GM23338 (cell line): Measurements from ENCODE around the gene MACF1. TPM values are rescaled to one million over a fixed set of nuclear protein-coding genes. Genes with fewer than 3 reads are reported as not detected.

Source experiments
- ATAC-seq: fragments of 200-7000 bp; cut with Tn5 transposase; 3 replicates; pipeline ENCODE4 v1.9.1; 2020
- DNase-seq: peaks from one replicate; pipeline ENCODE4 v3.0.0-alpha.2; 2015; ENCODE audit warnings: low spot score
- H2AFZ ChIP-seq: fragments of 200-600 bp; sonication (generic); 2 replicates; pipeline ENCODE4 v1.8.0; 2016; ENCODE audit warnings: antibody characterized with exemption, mild to moderate bottlenecking, moderate library complexity
- H3F3A ChIP-seq: fragments of 200-600 bp; sonication (generic); replicated peaks from 2 replicates; pipeline ENCODE4 v1.8.0; 2017; ENCODE audit warnings: antibody characterized with exemption, mixed run types, low read depth
- H3K27ac ChIP-seq: fragments of 200-600 bp; sonication (generic); 2 replicates; pipeline ENCODE4 v1.6.1; 2016; ENCODE audit warnings: low read depth
- H3K27me3 ChIP-seq: fragments of 200-600 bp; sonication (generic); 2 replicates; pipeline ENCODE4 v1.8.0; 2016; ENCODE audit warnings: mild to moderate bottlenecking, mixed run types, moderate library complexity; ENCODE audit not compliant: insufficient read depth
- H3K36me3 ChIP-seq: fragments of 200-600 bp; sonication (generic); 2 replicates; pipeline ENCODE4 v1.8.0; 2016; ENCODE audit warnings: mild to moderate bottlenecking; ENCODE audit not compliant: insufficient read depth
- H3K4me1 ChIP-seq: fragments of 200-600 bp; sonication (generic); 2 replicates; pipeline ENCODE4 v1.8.0; 2016; ENCODE audit warnings: mild to moderate bottlenecking, moderate library complexity; ENCODE audit not compliant: insufficient read depth
- H3K4me2 ChIP-seq: fragments of 200-600 bp; sonication (generic); 2 replicates; pipeline ENCODE4 v1.7.1; 2017; ENCODE audit warnings: mixed run types
- H3K4me3 ChIP-seq: fragments of 200-600 bp; sonication (generic); 2 replicates; pipeline ENCODE4 v1.6.1; 2016; ENCODE audit warnings: mixed run types
- H3K79me2 ChIP-seq: fragments of 200-600 bp; sonication (generic); replicated peaks from 2 replicates; pipeline ENCODE4 v1.8.0; 2017; ENCODE audit warnings: mild to moderate bottlenecking; ENCODE audit not compliant: insufficient read depth
- H3K9me2 ChIP-seq: fragments of 200-600 bp; sonication (generic); 2 replicates; pipeline ENCODE4 v1.8.0; 2017; ENCODE audit not compliant: insufficient read depth
- H4K20me1 ChIP-seq: fragments of 200-600 bp; sonication (generic); replicated peaks from 2 replicates; pipeline ENCODE4 v1.8.0; 2017; ENCODE audit warnings: mild to moderate bottlenecking; ENCODE audit not compliant: insufficient read depth
- H3K27ac Mint-ChIP-seq: 2 replicates; pipeline ENCODE4 v1.8.0; 2020; ENCODE audit warnings: inconsistent platforms, mild to moderate bottlenecking, moderate library complexity, mixed read lengths
- H3K27me3 Mint-ChIP-seq: 3 replicates; pipeline ENCODE4 v1.8.0; 2022; ENCODE audit warnings: low read depth, mild to moderate bottlenecking, moderate library complexity, mixed read lengths, inconsistent platforms; ENCODE audit not compliant: insufficient read depth, poor library complexity
- H3K36me3 Mint-ChIP-seq: 3 replicates; pipeline ENCODE4 v1.8.0; 2021; ENCODE audit warnings: low read depth, mild to moderate bottlenecking, inconsistent platforms, moderate library complexity, mixed read lengths
- H3K4me1 Mint-ChIP-seq: 3 replicates; pipeline ENCODE4 v1.8.0; 2020; ENCODE audit warnings: mild to moderate bottlenecking, inconsistent platforms, mixed read lengths
- H3K4me3 Mint-ChIP-seq: 3 replicates; pipeline ENCODE4 v1.8.0; 2021; ENCODE audit warnings: moderate library complexity, mild to moderate bottlenecking, inconsistent platforms, mixed read lengths
- H3K9me3 Mint-ChIP-seq: 3 replicates; pipeline ENCODE4 v1.8.0; 2020; ENCODE audit warnings: moderate library complexity, mild to moderate bottlenecking, inconsistent platforms, mixed read lengths
- CREB1 ChIP-seq: fragments of 250-450 bp; sonication (Bioruptor Pico); IDR thresholded peaks from 2 replicates; pipeline ENCODE4 v1.5.0; 2020; ENCODE audit warnings: low read depth, mild to moderate bottlenecking, moderate library complexity
- EZH2 ChIP-seq: fragments of 200-600 bp; sonication (generic); IDR thresholded peaks from one replicate; pipeline ENCODE4 v1.8.0; 2017; ENCODE audit warnings: antibody characterized with exemption, mild to moderate bottlenecking, low read depth; ENCODE audit not compliant: unreplicated experiment
- EZH2phosphoT487 ChIP-seq: fragments of 200-600 bp; sonication (generic); IDR thresholded peaks from one replicate; pipeline ENCODE4 v1.8.1; 2018; ENCODE audit warnings: antibody characterized with exemption; ENCODE audit not compliant: unreplicated experiment
- JUNB ChIP-seq: IDR thresholded peaks from one replicate; pipeline ENCODE4 v1.6.1; 2016; ENCODE audit warnings: antibody characterized with exemption; ENCODE audit not compliant: unreplicated experiment
- NANOG ChIP-seq: IDR thresholded peaks from 2 replicates; pipeline ENCODE4 v1.6.1; 2016; ENCODE audit warnings: antibody characterized with exemption, borderline replicate concordance
- POLR2AphosphoS5 ChIP-seq: IDR thresholded peaks from 2 replicates; pipeline ENCODE4 v1.6.1; 2016; ENCODE audit warnings: antibody characterized with exemption, low read depth
- STAT1 ChIP-seq: IDR thresholded peaks from one replicate; pipeline ENCODE4 v1.6.1; 2016; ENCODE audit warnings: antibody characterized with exemption; ENCODE audit not compliant: unreplicated experiment
- ZNF114 ChIP-seq: fragments of 250-450 bp; sonication (Bioruptor Pico); IDR thresholded peaks from 2 replicates; pipeline ENCODE4 v1.5.0; 2020; ENCODE audit warnings: mild to moderate bottlenecking, moderate library complexity
- ZNF331 ChIP-seq: fragments of 250-450 bp; sonication (Bioruptor Pico); IDR thresholded peaks from 2 replicates; pipeline ENCODE4 v1.5.0; 2020; ENCODE audit warnings: low read depth, mild to moderate bottlenecking, moderate library complexity
- polyA plus RNA-seq: library from polyadenylated mRNA; unstranded; fragments of >200 nt; fragmentation: Nextera tagmentation; extraction: Ambion mirVana; gene quantifications from 2 replicates; pipeline ENCODE4 v1.2.1, GENCODE V29; 2016
- total RNA-seq: library from RNA; depleted of rRNA; stranded (reverse); fragments of >200 nt; shearing (Covaris generic); gene quantifications from 2 replicates; pipeline ENCODE4 v1.2.3, GENCODE V29; 2014
- TF ChIP-seq, protein P1 (sequence below): IDR thresholded peaks from 2 replicates; pipeline ENCODE4 v1.6.1; 2016; ENCODE audit warnings: antibody characterized with exemption
- TF ChIP-seq, protein P2 (sequence below): fragments of 250-450 bp; sonication (Bioruptor Pico); IDR thresholded peaks from 2 replicates; pipeline ENCODE4 v1.5.0; 2020; ENCODE audit warnings: mild to moderate bottlenecking, moderate library complexity
- TF ChIP-seq, protein P3 (sequence below): IDR thresholded peaks from one replicate; pipeline ENCODE4 v1.6.1; 2018; ENCODE audit warnings: antibody characterized with exemption; ENCODE audit not compliant: unreplicated experiment
- TF ChIP-seq, protein P4 (sequence below), 2 experiments: fragments of 200-600 bp in 1 of 2; sonication (generic) in 1 of 2; conservative IDR thresholded peaks; 2 replicates each; pipeline versions ENCODE4 v1.5.1 to v1.6.1; 2016 to 2017; ENCODE audit warnings: antibody characterized with exemption in 2 of 2, low read depth in 2 of 2, mild to moderate bottlenecking in 2 of 2, moderate library complexity in 1 of 2

MACF1 gene
- total and polyA plus RNA-seq, 2 experiments from 2014 or later = 104 to 399 TPM

DNA sequence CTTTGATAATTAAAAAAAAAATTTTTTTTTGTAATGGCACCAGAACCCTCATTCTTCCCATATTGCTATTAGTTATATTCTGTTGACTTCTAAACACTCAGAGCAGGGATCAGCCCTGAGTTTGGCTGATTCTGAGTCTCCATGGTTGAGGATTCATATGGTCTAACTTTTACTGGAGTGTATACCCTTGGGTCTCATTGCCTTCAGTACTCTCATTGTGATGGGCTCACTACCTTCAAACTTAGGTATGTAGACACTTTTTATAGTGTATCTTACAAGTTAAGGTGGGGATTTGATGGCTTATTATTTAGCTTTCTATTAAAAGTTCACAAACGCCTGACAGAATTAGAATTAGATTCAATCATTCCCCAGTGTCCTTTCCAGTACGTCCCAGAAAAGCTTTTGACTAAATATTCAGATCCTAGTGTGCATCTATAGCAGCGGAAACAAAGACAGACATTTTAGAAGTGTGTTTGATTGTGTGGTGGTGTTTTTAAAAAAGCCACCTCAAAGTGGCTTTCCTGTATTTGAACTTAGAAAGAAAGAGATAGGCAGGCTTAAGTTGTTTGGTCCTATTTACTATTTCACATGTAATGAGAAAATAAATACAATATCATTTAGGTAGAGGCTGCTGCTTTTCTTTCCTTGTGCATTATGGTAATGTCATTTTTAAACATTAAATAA is 1.4 kb downstream of the MACF1 start:
- H2AFZ ChIP-seq = no peak overlapping the region
- H3K27ac Mint-ChIP-seq = no peak overlapping the region
- no peaks in the 10 kb centered on the region for H3K27me3 ChIP-seq
- H3K4me2 ChIP-seq = peak overlapping the region; percentile 63; the same call in 1 of the 2 replicates
- H3F3A ChIP-seq = peaks cover 3% of the 10 kb centered on the region; the same call in 1 of the 2 replicates
- peaks cover 31% of the 10 kb centered on the region for H3K4me1 Mint-ChIP-seq
- TF ChIP-seq ZNF331 (no peak), CREB1 (CRISPR knock-in tag) (no peak), EZH2 (no peak), POLR2AphosphoS5 (no peak), JUNB (no peak), NANOG (no peak), EZH2phosphoT487 (no peak), ZNF114 (no peak), STAT1 (no peak)
- TF ChIP-seq, protein P1, sequence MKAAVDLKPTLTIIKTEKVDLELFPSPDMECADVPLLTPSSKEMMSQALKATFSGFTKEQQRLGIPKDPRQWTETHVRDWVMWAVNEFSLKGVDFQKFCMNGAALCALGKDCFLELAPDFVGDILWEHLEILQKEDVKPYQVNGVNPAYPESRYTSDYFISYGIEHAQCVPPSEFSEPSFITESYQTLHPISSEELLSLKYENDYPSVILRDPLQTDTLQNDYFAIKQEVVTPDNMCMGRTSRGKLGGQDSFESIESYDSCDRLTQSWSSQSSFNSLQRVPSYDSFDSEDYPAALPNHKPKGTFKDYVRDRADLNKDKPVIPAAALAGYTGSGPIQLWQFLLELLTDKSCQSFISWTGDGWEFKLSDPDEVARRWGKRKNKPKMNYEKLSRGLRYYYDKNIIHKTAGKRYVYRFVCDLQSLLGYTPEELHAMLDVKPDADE = no peak
- TF ChIP-seq, protein P2, sequence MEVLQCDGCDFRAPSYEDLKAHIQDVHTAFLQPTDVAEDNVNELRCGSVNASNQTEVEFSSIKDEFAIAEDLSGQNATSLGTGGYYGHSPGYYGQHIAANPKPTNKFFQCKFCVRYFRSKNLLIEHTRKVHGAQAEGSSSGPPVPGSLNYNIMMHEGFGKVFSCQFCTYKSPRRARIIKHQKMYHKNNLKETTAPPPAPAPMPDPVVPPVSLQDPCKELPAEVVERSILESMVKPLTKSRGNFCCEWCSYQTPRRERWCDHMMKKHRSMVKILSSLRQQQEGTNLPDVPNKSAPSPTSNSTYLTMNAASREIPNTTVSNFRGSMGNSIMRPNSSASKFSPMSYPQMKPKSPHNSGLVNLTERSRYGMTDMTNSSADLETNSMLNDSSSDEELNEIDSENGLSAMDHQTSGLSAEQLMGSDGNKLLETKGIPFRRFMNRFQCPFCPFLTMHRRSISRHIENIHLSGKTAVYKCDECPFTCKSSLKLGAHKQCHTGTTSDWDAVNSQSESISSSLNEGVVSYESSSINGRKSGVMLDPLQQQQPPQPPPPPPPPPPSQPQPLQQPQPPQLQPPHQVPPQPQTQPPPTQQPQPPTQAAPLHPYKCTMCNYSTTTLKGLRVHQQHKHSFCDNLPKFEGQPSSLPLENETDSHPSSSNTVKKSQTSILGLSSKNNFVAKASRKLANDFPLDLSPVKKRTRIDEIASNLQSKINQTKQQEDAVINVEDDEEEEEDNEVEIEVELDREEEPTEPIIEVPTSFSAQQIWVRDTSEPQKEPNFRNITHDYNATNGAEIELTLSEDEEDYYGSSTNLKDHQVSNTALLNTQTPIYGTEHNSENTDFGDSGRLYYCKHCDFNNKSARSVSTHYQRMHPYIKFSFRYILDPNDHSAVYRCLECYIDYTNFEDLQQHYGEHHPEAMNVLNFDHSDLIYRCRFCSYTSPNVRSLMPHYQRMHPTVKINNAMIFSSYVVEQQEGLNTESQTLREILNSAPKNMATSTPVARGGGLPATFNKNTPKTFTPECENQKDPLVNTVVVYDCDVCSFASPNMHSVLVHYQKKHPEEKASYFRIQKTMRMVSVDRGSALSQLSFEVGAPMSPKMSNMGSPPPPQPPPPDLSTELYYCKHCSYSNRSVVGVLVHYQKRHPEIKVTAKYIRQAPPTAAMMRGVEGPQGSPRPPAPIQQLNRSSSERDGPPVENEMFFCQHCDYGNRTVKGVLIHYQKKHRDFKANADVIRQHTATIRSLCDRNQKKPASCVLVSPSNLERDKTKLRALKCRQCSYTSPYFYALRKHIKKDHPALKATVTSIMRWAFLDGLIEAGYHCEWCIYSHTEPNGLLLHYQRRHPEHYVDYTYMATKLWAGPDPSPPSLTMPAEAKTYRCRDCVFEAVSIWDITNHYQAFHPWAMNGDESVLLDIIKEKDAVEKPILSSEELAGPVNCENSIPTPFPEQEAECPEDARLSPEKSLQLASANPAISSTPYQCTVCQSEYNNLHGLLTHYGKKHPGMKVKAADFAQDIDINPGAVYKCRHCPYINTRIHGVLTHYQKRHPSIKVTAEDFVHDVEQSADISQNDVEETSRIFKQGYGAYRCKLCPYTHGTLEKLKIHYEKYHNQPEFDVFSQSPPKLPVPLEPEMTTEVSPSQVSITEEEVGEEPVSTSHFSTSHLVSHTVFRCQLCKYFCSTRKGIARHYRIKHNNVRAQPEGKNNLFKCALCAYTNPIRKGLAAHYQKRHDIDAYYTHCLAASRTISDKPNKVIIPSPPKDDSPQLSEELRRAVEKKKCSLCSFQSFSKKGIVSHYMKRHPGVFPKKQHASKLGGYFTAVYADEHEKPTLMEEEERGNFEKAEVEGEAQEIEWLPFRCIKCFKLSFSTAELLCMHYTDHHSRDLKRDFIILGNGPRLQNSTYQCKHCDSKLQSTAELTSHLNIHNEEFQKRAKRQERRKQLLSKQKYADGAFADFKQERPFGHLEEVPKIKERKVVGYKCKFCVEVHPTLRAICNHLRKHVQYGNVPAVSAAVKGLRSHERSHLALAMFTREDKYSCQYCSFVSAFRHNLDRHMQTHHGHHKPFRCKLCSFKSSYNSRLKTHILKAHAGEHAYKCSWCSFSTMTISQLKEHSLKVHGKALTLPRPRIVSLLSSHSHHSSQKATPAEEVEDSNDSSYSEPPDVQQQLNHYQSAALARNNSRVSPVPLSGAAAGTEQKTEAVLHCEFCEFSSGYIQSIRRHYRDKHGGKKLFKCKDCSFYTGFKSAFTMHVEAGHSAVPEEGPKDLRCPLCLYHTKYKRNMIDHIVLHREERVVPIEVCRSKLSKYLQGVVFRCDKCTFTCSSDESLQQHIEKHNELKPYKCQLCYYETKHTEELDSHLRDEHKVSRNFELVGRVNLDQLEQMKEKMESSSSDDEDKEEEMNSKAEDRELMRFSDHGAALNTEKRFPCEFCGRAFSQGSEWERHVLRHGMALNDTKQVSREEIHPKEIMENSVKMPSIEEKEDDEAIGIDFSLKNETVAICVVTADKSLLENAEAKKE (CRISPR knock-in tag) = no peak
- TF ChIP-seq, protein P3, sequence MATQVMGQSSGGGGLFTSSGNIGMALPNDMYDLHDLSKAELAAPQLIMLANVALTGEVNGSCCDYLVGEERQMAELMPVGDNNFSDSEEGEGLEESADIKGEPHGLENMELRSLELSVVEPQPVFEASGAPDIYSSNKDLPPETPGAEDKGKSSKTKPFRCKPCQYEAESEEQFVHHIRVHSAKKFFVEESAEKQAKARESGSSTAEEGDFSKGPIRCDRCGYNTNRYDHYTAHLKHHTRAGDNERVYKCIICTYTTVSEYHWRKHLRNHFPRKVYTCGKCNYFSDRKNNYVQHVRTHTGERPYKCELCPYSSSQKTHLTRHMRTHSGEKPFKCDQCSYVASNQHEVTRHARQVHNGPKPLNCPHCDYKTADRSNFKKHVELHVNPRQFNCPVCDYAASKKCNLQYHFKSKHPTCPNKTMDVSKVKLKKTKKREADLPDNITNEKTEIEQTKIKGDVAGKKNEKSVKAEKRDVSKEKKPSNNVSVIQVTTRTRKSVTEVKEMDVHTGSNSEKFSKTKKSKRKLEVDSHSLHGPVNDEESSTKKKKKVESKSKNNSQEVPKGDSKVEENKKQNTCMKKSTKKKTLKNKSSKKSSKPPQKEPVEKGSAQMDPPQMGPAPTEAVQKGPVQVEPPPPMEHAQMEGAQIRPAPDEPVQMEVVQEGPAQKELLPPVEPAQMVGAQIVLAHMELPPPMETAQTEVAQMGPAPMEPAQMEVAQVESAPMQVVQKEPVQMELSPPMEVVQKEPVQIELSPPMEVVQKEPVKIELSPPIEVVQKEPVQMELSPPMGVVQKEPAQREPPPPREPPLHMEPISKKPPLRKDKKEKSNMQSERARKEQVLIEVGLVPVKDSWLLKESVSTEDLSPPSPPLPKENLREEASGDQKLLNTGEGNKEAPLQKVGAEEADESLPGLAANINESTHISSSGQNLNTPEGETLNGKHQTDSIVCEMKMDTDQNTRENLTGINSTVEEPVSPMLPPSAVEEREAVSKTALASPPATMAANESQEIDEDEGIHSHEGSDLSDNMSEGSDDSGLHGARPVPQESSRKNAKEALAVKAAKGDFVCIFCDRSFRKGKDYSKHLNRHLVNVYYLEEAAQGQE = no peak
- TF ChIP-seq, protein P4, sequence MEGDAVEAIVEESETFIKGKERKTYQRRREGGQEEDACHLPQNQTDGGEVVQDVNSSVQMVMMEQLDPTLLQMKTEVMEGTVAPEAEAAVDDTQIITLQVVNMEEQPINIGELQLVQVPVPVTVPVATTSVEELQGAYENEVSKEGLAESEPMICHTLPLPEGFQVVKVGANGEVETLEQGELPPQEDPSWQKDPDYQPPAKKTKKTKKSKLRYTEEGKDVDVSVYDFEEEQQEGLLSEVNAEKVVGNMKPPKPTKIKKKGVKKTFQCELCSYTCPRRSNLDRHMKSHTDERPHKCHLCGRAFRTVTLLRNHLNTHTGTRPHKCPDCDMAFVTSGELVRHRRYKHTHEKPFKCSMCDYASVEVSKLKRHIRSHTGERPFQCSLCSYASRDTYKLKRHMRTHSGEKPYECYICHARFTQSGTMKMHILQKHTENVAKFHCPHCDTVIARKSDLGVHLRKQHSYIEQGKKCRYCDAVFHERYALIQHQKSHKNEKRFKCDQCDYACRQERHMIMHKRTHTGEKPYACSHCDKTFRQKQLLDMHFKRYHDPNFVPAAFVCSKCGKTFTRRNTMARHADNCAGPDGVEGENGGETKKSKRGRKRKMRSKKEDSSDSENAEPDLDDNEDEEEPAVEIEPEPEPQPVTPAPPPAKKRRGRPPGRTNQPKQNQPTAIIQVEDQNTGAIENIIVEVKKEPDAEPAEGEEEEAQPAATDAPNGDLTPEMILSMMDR (conservative IDR thresholded peaks at IDR 0.05; ENCODE audit: low read depth in 2 of 2) = no peak
- H3K4me1 ChIP-seq = peaks cover 27% of the 10 kb centered on the region
- peaks cover 5% of the 10 kb centered on the region for H3K27me3 Mint-ChIP-seq
- no peaks in the 10 kb centered on the region for H3K9me2 ChIP-seq
- peaks cover 15% of the 10 kb centered on the region for H4K20me1 ChIP-seq
- H3K9me3 Mint-ChIP-seq = no peaks in the 10 kb centered on the region
- no peak overlapping the region for H3K4me3 Mint-ChIP-seq
- ATAC-seq = no peak
- no peaks in the 10 kb centered on the region for H3K36me3 ChIP-seq
- no peaks in the 10 kb centered on the region for H3K36me3 Mint-ChIP-seq
- no peak overlapping the region for H3K4me3 ChIP-seq
- H3K79me2 ChIP-seq = peaks cover 100% of the 10 kb centered on the region
- peak overlapping the region; percentile 85; the same call in 1 of the 2 replicates for H3K27ac ChIP-seq
- no peak for DNase-seq
